ENCODE results near the gene STUM. TPM values are rescaled to one million over a fixed set of nuclear protein-coding genes. Genes with fewer than 3 reads are reported as not detected.

Gene STUM
- total RNA-seq, 1 donor from 2014 or later = 0.35 TPM

- no peak for DNase-seq (ENCODE audit: extremely low read depth, low read depth, low spot score)
These were observed 70.5 kb downstream of the STUM start for GRCh38 chr1:226619031-226619430.

- no peak for DNase-seq (ENCODE audit: extremely low read depth, low read depth, low spot score)
These were observed 73.4 kb downstream of the STUM start for GRCh38 chr1:226622012-226622411.

- no peak for DNase-seq (ENCODE audit: extremely low read depth, low read depth, low spot score)
These were observed 76.0 kb downstream of the STUM start for GRCh38 chr1:226624526-226624925.

GRCh38 chr1:226625326-226625725, 76.8 kb downstream of the STUM start:
- no peak for DNase-seq (ENCODE audit: extremely low read depth, low read depth, low spot score)

GRCh38 chr1:226625832-226626576, 77.4 kb downstream of the STUM start:
- no peak for DNase-seq (ENCODE audit: extremely low read depth, low read depth, low spot score)

- no peak for DNase-seq (ENCODE audit: extremely low read depth, low read depth, low spot score)
These were observed 78.0 kb downstream of the STUM start for GRCh38 chr1:226626577-226626956.

- no peak for DNase-seq (ENCODE audit: extremely low read depth, low read depth, low spot score)
These were observed 78.6 kb downstream of the STUM start for GRCh38 chr1:226627050-226627755.

GRCh38 chr1:226627924-226628611, 79.5 kb downstream of the STUM start:
- DNase-seq (ENCODE audit: extremely low read depth, low read depth, low spot score) = no peak

GRCh38 chr1:226628612-226629155, 80.1 kb downstream of the STUM start:
- DNase-seq (ENCODE audit: extremely low read depth, low read depth, low spot score) = no peak

GRCh38 chr1:226629210-226629895, 80.8 kb downstream of the STUM start:
- no peak for DNase-seq (ENCODE audit: extremely low read depth, low read depth, low spot score)

GRCh38 chr1:226629896-226630550, 81.5 kb downstream of the STUM start:
- DNase-seq (ENCODE audit: extremely low read depth, low read depth, low spot score) = no peak

- DNase-seq (ENCODE audit: extremely low read depth, low read depth, low spot score) = no peak
These were observed 82.0 kb downstream of the STUM start for GRCh38 chr1:226630592-226630991.

- DNase-seq (ENCODE audit: extremely low read depth, low read depth, low spot score) = no peak
These were observed 82.9 kb downstream of the STUM start for GRCh38 chr1:226631229-226632000.

- no peak for DNase-seq (ENCODE audit: extremely low read depth, low read depth, low spot score)
These were observed 83.8 kb downstream of the STUM start for GRCh38 chr1:226632169-226632879.

GRCh38 chr1:226632922-226633351, 84.4 kb downstream of the STUM start:
- no peak for DNase-seq (ENCODE audit: extremely low read depth, low read depth, low spot score)

GRCh38 chr1:226633541-226634165, 85.1 kb downstream of the STUM start:
- DNase-seq (ENCODE audit: extremely low read depth, low read depth, low spot score) = no peak

- DNase-seq (ENCODE audit: extremely low read depth, low read depth, low spot score) = no peak
These were observed 85.6 kb downstream of the STUM start for GRCh38 chr1:226634166-226634588.

- no peak for DNase-seq (ENCODE audit: extremely low read depth, low read depth, low spot score)
These were observed 86.2 kb downstream of the STUM start for GRCh38 chr1:226634611-226635246.
